ENCODE data around the gene CDH4. TPM values are rescaled to one million over a fixed set of nuclear protein-coding genes. Genes with fewer than 3 reads are reported as not detected.

CDH4 gene
- total RNA-seq, 1 donor from 2014 or later, result under 0.01 TPM

GRCh38 chr20:61837200-61837599 is 585.1 kb downstream of the CDH4 start:
- no peak for DNase-seq (ENCODE audit: low read depth in 2 of 2)

- DNase-seq (ENCODE audit: low read depth in 2 of 2), result no peak
Measured at GRCh38 chr20:61839223-61839911, 587.3 kb downstream of the CDH4 start.

GRCh38 chr20:61839912-61840778 is 588.1 kb downstream of the CDH4 start:
- DNase-seq (ENCODE audit: low read depth in 2 of 2), result no peak

GRCh38 chr20:61840779-61841455 is 588.9 kb downstream of the CDH4 start:
- no peak for DNase-seq (ENCODE audit: low read depth in 2 of 2)

- no peak for DNase-seq (ENCODE audit: low read depth in 2 of 2)
Measured at GRCh38 chr20:61841551-61841950, 589.5 kb downstream of the CDH4 start.

GRCh38 chr20:61841966-61842365 is 589.9 kb downstream of the CDH4 start:
- no peak for DNase-seq (ENCODE audit: low read depth in 2 of 2)

- DNase-seq (ENCODE audit: low read depth in 2 of 2), result peak in 1 of 2 donors; percentile 5
Measured at GRCh38 chr20:61844621-61845020, 592.6 kb downstream of the CDH4 start.

GRCh38 chr20:61845233-61845671 is 593.2 kb downstream of the CDH4 start:
- no peak for DNase-seq (ENCODE audit: low read depth in 2 of 2)

- DNase-seq (ENCODE audit: low read depth in 2 of 2), result no peak
Measured at GRCh38 chr20:61846074-61846473, 594.0 kb downstream of the CDH4 start.

- DNase-seq (ENCODE audit: low read depth in 2 of 2), result no peak
Measured at GRCh38 chr20:61846741-61847419, 594.8 kb downstream of the CDH4 start.

GRCh38 chr20:61847420-61847748 is 595.3 kb downstream of the CDH4 start:
- DNase-seq (ENCODE audit: low read depth in 2 of 2), result no peak

- no peak for DNase-seq (ENCODE audit: low read depth in 2 of 2)
Measured at GRCh38 chr20:61847986-61848385, 595.9 kb downstream of the CDH4 start.

- no peak for DNase-seq (ENCODE audit: low read depth in 2 of 2)
Measured at GRCh38 chr20:61848851-61849250, 596.8 kb downstream of the CDH4 start.

GRCh38 chr20:61849376-61849775 is 597.3 kb downstream of the CDH4 start:
- no peak for DNase-seq (ENCODE audit: low read depth in 2 of 2)

- no peak for DNase-seq (ENCODE audit: low read depth in 2 of 2)
Measured at GRCh38 chr20:61849822-61850221, 597.8 kb downstream of the CDH4 start.

GRCh38 chr20:61850457-61850856 is 598.4 kb downstream of the CDH4 start:
- no peak for DNase-seq (ENCODE audit: low read depth in 2 of 2)

GRCh38 chr20:61850926-61851900 is 599.2 kb downstream of the CDH4 start:
- no peak for DNase-seq (ENCODE audit: low read depth in 2 of 2)

GRCh38 chr20:61852268-61853072 is 600.4 kb downstream of the CDH4 start:
- DNase-seq (ENCODE audit: low read depth in 2 of 2), result no peak

GRCh38 chr20:61853073-61854005 is 601.3 kb downstream of the CDH4 start:
- DNase-seq (ENCODE audit: low read depth in 2 of 2), result no peak
